ENCODE measurements around the gene MED26. TPM values are rescaled to one million over a fixed set of nuclear protein-coding genes. Genes with fewer than 3 reads are reported as not detected.
"Not testable (repeated sequence)": the region's sequence is repeated elsewhere in the genome, so short reads cannot be mapped to it uniquely, and the experiment has no call there.

MED26 gene
- total RNA-seq, 1 experiment from 2014 or later: 8.8 TPM

GRCh38 chr19:16671652-16672274 lies 43.8 kb upstream of the MED26 start:
- in situ Hi-C loops (cut with HindIII; ENCODE audit: low pct_unique_long_range_greater_than_20kb, low sequenced_read_pairs) (no loop called here), intact Hi-C loops (cut with micrococcal nuclease; ENCODE audit: unreplicated experiment) (no loop called here)
- BruUV-seq (replicated peaks): no TSS peak
- DNase-seq (ENCODE audit: low read depth, low spot score) (no peak), ATAC-seq (no peak)
- no peaks in the 10 kb centered on the region for H3K4me1 ChIP-seq (ENCODE audit: control insufficient read depth, insufficient read depth, low read length)
- no peaks in the 10 kb centered on the region for H3K9me3 ChIP-seq (ENCODE audit: control insufficient read depth, insufficient read depth, low read depth, low read length)
- no peaks in the 10 kb centered on the region for H3K27me3 ChIP-seq (ENCODE audit: control insufficient read depth, insufficient read depth, low read length)
- TF ChIP-seq CTCF (IDR thresholded peaks at IDR 0.05) (no peak), POLR2AphosphoS5 (IDR thresholded peaks at IDR 0.05; ENCODE audit: low read depth, low read length) (no peak), SIN3A (IDR thresholded peaks at IDR 0.05; ENCODE audit: borderline replicate concordance, insufficient read depth, low read depth, low read length) (no peak), REST (IDR thresholded peaks at IDR 0.05; ENCODE audit: insufficient read depth in 1 of 2, low read depth in 2 of 2, low read length in 1 of 2) (no peak), TCF7L2 (IDR thresholded peaks at IDR 0.05; ENCODE audit: low read depth, low read length) (no peak)
- ChIA-PET POLR2A (interaction anchor here (0.7 kb wide), 1 partner anchor 237 kb away, joined by 6 read pairs; no protein-coding TSS in a partner anchor), CTCF (interaction anchor here (0.7 kb wide), 1 partner anchor 15 kb away, joined by 5 read pairs; no protein-coding TSS in a partner anchor)
- H3K36me3 ChIP-seq (ENCODE audit: control insufficient read depth, insufficient read depth, low read length): no peaks in the 10 kb centered on the region
- no peak overlapping the region for H3K27ac ChIP-seq (ENCODE audit: low read length)
- no peak overlapping the region for H3K4me3 ChIP-seq (ENCODE audit: low read depth in 2 of 2, low read length in 2 of 2)

GRCh38 chr19:16670291-16670690 lies 42.3 kb upstream of the MED26 start:
- CTCF ChIA-PET: no interaction called here
- TF ChIP-seq SIN3A (IDR thresholded peaks at IDR 0.05; ENCODE audit: borderline replicate concordance, insufficient read depth, low read depth, low read length) (no peak), CTCF (IDR thresholded peaks at IDR 0.05) (no peak), REST (IDR thresholded peaks at IDR 0.05; ENCODE audit: insufficient read depth in 1 of 2, low read depth in 2 of 2, low read length in 1 of 2) (no peak), POLR2AphosphoS5 (IDR thresholded peaks at IDR 0.05; ENCODE audit: low read depth, low read length) (no peak), TCF7L2 (IDR thresholded peaks at IDR 0.05; ENCODE audit: low read depth, low read length) (no peak)

GRCh38 chr19:16668702-16669101 lies 40.7 kb upstream of the MED26 start:
- H3K9me3 ChIP-seq (ENCODE audit: control insufficient read depth, insufficient read depth, low read depth, low read length); POLR2A ChIA-PET; ATAC-seq; H3K4me3 ChIP-seq (ENCODE audit: low read depth in 2 of 2, low read length in 2 of 2); H3K27ac ChIP-seq (ENCODE audit: low read length); H3K36me3 ChIP-seq (ENCODE audit: control insufficient read depth, insufficient read depth, low read length); DNase-seq (ENCODE audit: low read depth, low spot score); intact Hi-C loops (cut with micrococcal nuclease; ENCODE audit: unreplicated experiment); BruUV-seq (replicated peaks); H3K27me3 ChIP-seq (ENCODE audit: control insufficient read depth, insufficient read depth, low read length); in situ Hi-C loops (cut with HindIII; ENCODE audit: low pct_unique_long_range_greater_than_20kb, low sequenced_read_pairs); H3K4me1 ChIP-seq (ENCODE audit: control insufficient read depth, insufficient read depth, low read length): not testable (repeated sequence)
- CTCF ChIA-PET: interaction anchor here (0.5 kb wide), 1 partner anchor 8 kb away, joined by 4 read pairs; no protein-coding TSS in a partner anchor

More at GRCh38 chr19:16670291-16670690, 42.3 kb upstream of the MED26 start:
- no peaks in the 10 kb centered on the region for H3K4me1 ChIP-seq (ENCODE audit: control insufficient read depth, insufficient read depth, low read length)
- DNase-seq (ENCODE audit: low read depth, low spot score) (no peak), ATAC-seq (no peak)
- H3K36me3 ChIP-seq (ENCODE audit: control insufficient read depth, insufficient read depth, low read length): no peaks in the 10 kb centered on the region
- no peak overlapping the region for H3K27ac ChIP-seq (ENCODE audit: low read length)
- intact Hi-C loops (cut with micrococcal nuclease; ENCODE audit: unreplicated experiment) (no loop called here), in situ Hi-C loops (cut with HindIII; ENCODE audit: low pct_unique_long_range_greater_than_20kb, low sequenced_read_pairs) (no loop called here)
- POLR2A ChIA-PET: no interaction called here
- no TSS peak for BruUV-seq (replicated peaks)
- H3K4me3 ChIP-seq (ENCODE audit: low read depth in 2 of 2, low read length in 2 of 2): no peak overlapping the region
- no peaks in the 10 kb centered on the region for H3K9me3 ChIP-seq (ENCODE audit: control insufficient read depth, insufficient read depth, low read depth, low read length)
- no peaks in the 10 kb centered on the region for H3K27me3 ChIP-seq (ENCODE audit: control insufficient read depth, insufficient read depth, low read length)

Data from Panc1 (cell line).